Activated T-helper 1 cell treated with anti-CD3 and anti-CD28 coated beads, Interleukin-12 subunit alpha, Interleukin-12 subunit beta, Interleukin-2, Interleukin-4 antibody, amounts not matched to agents 30 ng/mL and 10 ng/mL and 1 ng/mL, durations not matched to agents 14 hours and 24 hours and 36 hours (primary cell): ENCODE data around the gene RABGAP1. TPM values are rescaled to one million over a fixed set of nuclear protein-coding genes. Genes with fewer than 3 reads are reported as not detected.

Experiments
- DNase-seq: peaks from one replicate; pipeline ENCODE4 v3.0.0; 2021; ENCODE audit warnings: low spot score
- H3K27ac Mint-ChIP-seq: one replicate; pipeline ENCODE4 v1.8.0; 2021; ENCODE audit warnings: mild to moderate bottlenecking, mixed read lengths
- H3K27me3 Mint-ChIP-seq: one replicate; pipeline ENCODE4 v1.8.0; 2022; ENCODE audit warnings: mild to moderate bottlenecking, moderate library complexity, mixed read lengths; ENCODE audit not compliant: insufficient read depth
- H3K36me3 Mint-ChIP-seq: one replicate; pipeline ENCODE4 v1.8.0; 2021; ENCODE audit warnings: low read depth, mixed read lengths
- H3K4me1 Mint-ChIP-seq: one replicate; pipeline ENCODE4 v1.8.0; 2021; ENCODE audit warnings: low read depth, mixed read lengths
- H3K4me3 Mint-ChIP-seq: one replicate; pipeline ENCODE4 v1.8.0; 2021; ENCODE audit warnings: mild to moderate bottlenecking, moderate library complexity, mixed read lengths
- H3K9me3 Mint-ChIP-seq: one replicate; pipeline ENCODE4 v1.8.0; 2021; ENCODE audit warnings: mixed read lengths
- intact Hi-C: fragments of 100-400 bp; cut with micrococcal nuclease; formaldehyde crosslinking; loops from one replicate; pipeline ENCODE4 v1.15.1; 2024
- total RNA-seq: library from RNA; stranded (reverse); gene quantifications from 2 replicates; pipeline ENCODE4 v1.2.3, GENCODE V29; 2022

RABGAP1 gene
- total RNA-seq, 1 donor from 2014 or later = 30.2 TPM

DNA sequence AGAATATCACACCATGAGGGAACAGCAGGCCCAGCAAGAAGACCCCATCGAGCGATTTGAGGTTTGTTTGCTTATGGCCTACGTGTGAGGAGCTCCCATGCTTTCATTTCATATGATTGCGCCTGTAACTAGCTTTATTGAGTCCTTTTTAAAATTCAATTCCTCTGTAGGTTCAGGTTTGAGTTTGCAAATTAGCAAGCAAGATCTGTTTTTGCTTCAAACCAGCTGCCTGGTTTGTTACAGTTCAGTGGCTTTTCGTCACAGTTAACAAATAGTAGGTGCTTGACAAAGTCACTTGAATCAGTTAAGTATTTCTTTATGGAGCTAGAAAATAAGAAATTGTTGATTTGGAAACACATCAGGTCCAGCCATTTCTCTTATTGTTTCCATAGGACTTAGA lies 149.0 kb downstream of the RABGAP1 start:
- intact Hi-C loops = no loop called here
- Mint-ChIP-seq H3K4me3 (no peak overlapping the region), H3K4me1 (no peaks in the 10 kb centered on the region), H3K9me3 (no peaks in the 10 kb centered on the region), H3K36me3 (peaks cover 32% of the 10 kb centered on the region), H3K27me3 (no peaks in the 10 kb centered on the region), H3K27ac (no peak overlapping the region)
- no peak for DNase-seq

DNA sequence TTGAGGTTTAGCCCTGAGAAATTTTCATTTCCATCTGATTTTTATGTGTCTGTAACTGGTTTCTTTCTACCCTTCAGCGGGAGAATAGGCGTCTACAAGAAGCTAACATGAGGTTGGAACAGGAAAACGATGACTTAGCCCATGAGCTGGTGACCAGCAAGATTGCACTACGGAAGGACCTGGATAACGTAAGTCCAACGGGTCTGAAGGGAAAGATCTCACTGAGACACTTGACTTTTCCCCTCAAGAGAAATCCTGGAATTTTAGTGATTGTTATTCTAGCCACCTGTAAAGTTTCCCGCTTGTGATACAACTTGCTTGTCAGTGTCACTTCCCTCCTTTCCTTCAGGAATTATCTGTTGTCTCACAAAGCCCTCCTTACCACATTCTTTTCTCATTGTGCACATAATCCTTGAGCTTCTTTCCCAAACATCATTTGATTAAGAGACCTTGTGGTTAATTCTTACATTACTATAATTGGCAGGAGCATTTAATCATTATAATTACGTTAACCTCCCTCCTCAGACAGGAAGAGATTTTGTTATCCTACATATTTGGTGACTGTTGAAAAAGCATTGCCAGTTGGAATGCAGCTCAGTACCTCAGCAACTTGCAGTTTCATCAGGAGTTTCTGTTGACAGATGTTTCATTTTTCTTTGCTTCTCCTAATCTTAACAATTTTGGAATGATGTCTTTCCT lies 149.5 kb downstream of the RABGAP1 start:
- H3K4me1 Mint-ChIP-seq = no peaks in the 10 kb centered on the region
- no peaks in the 10 kb centered on the region for H3K9me3 Mint-ChIP-seq
- H3K27ac Mint-ChIP-seq = no peak overlapping the region
- intact Hi-C loops = no loop called here
- H3K36me3 Mint-ChIP-seq = peaks cover 30% of the 10 kb centered on the region
- no peak overlapping the region for H3K4me3 Mint-ChIP-seq
- H3K27me3 Mint-ChIP-seq = no peaks in the 10 kb centered on the region
- DNase-seq = no peak

DNA sequence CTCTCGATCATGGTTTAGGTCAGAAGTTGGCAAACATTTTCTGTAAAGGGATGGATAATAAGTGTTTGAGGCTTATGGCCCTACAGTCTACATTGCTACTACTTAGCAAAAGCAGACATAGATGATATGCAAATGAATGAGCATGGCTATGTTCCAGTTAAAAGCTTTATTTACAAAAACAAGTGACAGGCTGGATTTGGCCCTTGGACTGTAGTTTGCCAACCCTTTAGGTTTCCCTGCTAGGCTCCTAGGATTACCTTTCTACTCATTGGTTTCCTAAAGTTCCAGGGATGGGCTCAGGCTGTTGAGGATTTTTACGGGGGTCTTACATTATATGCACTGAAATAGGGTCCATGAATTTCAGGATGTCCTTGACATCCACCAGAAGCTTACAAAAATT lies 150.1 kb downstream of the RABGAP1 start:
- no peaks in the 10 kb centered on the region for H3K27me3 Mint-ChIP-seq
- H3K4me1 Mint-ChIP-seq = no peaks in the 10 kb centered on the region
- no peak for DNase-seq
- H3K4me3 Mint-ChIP-seq = no peak overlapping the region
- no peaks in the 10 kb centered on the region for H3K9me3 Mint-ChIP-seq
- no peak overlapping the region for H3K27ac Mint-ChIP-seq
- intact Hi-C loops = no loop called here
- peaks cover 29% of the 10 kb centered on the region for H3K36me3 Mint-ChIP-seq

DNA sequence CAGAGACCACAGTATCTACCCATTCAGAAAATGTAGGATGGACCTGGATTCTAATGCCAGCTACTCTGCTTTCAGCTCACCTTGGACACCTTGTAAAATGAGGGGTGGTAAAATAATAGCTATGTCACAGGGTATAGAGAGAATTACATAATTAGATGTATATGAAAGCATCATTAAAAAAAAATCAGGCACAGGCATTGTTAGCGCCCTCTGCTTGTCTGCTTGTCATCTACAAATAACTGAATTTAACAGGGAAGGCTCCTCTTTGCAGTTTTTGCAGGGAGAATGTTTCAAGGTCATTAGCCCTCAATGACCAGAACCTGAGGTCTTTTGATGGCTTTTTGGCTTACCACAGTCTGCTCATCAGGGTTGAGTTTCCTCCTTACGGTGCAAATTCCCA lies 150.6 kb downstream of the RABGAP1 start:
- no peaks in the 10 kb centered on the region for H3K4me1 Mint-ChIP-seq
- no peaks in the 10 kb centered on the region for H3K9me3 Mint-ChIP-seq
- no peak for DNase-seq
- peaks cover 27% of the 10 kb centered on the region for H3K36me3 Mint-ChIP-seq
- H3K27ac Mint-ChIP-seq = no peak overlapping the region
- H3K4me3 Mint-ChIP-seq = no peak overlapping the region
- H3K27me3 Mint-ChIP-seq = no peaks in the 10 kb centered on the region
- intact Hi-C loops = no loop called here

DNA sequence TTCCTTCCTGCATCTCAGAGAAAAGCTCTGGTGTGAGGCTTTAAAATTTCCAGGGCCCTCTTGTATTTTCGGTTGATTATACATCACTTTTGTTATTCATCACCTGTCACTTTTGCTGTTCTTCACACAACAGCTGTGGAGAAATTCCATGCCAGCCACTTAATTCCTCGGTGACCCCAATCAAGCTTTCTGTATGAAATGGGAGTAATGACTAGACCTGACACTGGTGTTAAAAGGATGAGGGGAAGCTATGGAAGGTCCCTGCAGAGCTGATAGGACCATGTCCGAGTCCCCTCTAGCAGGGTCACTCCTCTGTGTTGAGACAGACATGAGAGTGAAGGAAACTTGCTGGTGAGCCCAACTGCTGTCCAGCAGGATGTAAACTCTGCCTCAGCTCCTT lies 152.3 kb downstream of the RABGAP1 start:
- Mint-ChIP-seq H3K9me3 (no peaks in the 10 kb centered on the region), H3K27ac (no peak overlapping the region), H3K36me3 (peaks cover 27% of the 10 kb centered on the region), H3K4me3 (no peak overlapping the region), H3K27me3 (no peaks in the 10 kb centered on the region), H3K4me1 (no peaks in the 10 kb centered on the region)
- intact Hi-C loops = no loop called here
- no peak for DNase-seq

DNA sequence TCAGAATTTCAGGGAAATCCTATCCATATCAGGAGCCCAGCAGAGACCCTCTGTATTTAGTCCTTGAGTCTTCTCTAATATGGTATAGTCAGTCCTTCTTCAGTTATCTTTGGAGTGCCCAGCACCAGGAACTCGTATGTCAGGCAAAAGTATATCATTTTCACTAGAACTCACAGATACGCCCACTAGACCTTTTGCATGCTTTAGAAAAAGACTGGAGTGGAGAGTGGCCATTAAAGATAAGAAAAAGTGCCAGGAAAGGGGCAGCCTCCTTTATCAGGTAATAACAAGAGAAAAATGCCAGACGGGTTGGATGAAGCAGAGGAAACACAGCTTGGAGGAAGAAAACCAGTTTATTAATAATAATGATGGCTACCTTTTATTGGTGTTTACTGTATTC lies 156.2 kb downstream of the RABGAP1 start:
- Mint-ChIP-seq H3K36me3 (peaks cover 24% of the 10 kb centered on the region), H3K4me1 (no peaks in the 10 kb centered on the region), H3K9me3 (no peaks in the 10 kb centered on the region), H3K27me3 (no peaks in the 10 kb centered on the region), H3K27ac (no peak overlapping the region), H3K4me3 (no peak overlapping the region)
- intact Hi-C loops = no loop called here
- no peak for DNase-seq

DNA sequence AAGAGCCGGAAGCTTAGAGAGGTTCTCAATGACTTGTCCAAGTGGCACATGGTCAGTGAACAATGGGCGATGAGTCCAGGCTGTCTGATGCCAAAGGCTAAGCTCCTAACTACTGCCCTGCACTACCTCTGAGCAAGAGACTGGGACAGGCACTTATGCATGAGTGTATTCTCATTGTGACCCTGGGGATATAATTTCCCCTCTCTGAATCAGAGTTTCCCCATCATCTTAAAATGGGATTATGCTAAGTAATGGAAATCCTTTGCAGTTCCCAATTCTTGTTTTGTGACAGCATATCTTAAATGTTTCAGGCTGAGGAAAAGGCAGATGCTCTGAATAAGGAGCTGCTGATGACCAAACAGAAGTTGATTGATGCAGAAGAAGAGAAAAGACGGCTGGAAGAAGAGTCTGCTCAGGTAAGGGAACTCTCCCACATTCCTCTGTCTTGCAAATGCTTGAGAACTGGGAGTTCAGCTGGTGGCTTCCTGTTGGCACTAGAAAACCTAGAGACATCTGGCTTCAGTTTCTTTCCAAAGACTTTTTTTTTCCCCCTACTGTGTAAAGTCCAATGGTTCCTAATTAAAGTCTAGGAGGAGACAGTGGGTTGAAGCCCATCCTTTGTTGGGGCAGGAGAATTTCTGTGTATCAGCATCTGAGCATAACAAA lies 156.7 kb downstream of the RABGAP1 start:
- Mint-ChIP-seq H3K9me3 (no peaks in the 10 kb centered on the region), H3K27ac (no peak overlapping the region), H3K27me3 (no peaks in the 10 kb centered on the region), H3K4me3 (no peak overlapping the region), H3K36me3 (peaks cover 20% of the 10 kb centered on the region), H3K4me1 (no peaks in the 10 kb centered on the region)
- DNase-seq = no peak
- intact Hi-C loops = no loop called here

DNA sequence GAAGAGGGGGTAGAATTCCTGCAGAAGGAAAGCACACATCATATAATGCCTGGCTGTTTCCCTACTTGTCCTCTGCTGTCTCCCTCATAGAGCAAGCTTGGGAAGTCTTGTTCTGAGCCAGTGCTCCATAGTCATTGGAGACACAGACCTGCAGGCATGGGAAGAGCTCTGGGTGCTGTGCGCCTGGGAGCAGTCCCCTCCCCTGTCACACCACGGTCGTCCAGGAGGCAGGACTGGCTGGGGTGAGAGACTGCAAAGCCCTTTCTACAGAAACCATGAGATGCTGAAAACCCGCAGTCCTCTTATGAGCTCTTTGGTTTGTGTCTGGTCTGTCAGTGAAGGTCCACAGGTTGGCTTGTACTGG lies 157.3 kb downstream of the RABGAP1 start:
- peaks cover 16% of the 10 kb centered on the region for H3K36me3 Mint-ChIP-seq

DNA sequence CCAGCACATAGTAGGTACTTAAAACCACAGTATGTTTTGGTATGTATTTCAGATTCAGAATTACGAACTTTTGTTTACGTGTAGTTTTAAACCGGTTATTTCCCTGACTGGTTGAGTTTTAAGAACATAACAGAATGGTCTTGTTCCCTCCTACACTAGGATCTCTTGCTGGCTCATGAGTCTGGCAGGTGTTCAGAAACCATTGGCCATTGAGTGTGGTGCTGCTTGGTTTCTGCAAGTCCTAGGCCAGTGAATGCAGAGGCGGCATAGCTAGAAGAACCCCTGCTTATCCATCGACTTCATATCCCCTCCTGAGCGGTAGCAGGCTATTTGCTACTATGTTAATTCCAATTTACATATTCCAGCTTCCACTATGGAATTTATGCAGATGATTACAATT lies 158.2 kb downstream of the RABGAP1 start:
- Mint-ChIP-seq H3K4me1 (no peaks in the 10 kb centered on the region), H3K27me3 (no peaks in the 10 kb centered on the region), H3K4me3 (no peak overlapping the region), H3K36me3 (peaks cover 10% of the 10 kb centered on the region), H3K27ac (no peak overlapping the region), H3K9me3 (no peaks in the 10 kb centered on the region)
- DNase-seq = no peak
- intact Hi-C loops = no loop called here

More for the DNA sequence above, 157.3 kb downstream of the RABGAP1 start:
- Mint-ChIP-seq H3K9me3 (no peaks in the 10 kb centered on the region), H3K4me1 (no peaks in the 10 kb centered on the region), H3K4me3 (no peak overlapping the region), H3K27me3 (no peaks in the 10 kb centered on the region), H3K27ac (no peak overlapping the region)
- DNase-seq = no peak
- intact Hi-C loops = no loop called here

DNA sequence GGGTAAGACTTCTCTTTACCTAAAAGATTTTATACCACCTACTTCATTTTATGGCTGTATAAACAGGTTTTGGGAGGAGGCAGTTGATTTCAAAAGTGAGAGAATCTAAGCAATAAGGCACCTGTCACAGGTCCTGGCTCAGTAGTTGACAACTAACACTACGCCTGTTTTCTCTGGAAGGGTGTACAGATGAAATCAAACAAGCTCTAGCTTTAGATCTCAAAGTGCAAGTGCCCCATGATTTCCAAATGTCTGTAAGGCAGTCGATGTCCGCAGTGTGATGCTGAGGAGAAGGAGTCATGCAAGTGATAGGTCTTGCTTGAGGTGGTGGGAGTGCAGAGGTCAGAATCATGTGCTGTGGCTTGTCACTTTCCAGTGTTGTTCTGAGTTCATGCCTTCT lies 158.7 kb downstream of the RABGAP1 start:
- Mint-ChIP-seq H3K4me3 (no peak overlapping the region), H3K27ac (no peak overlapping the region), H3K9me3 (no peaks in the 10 kb centered on the region), H3K4me1 (no peaks in the 10 kb centered on the region), H3K36me3 (peaks cover 10% of the 10 kb centered on the region), H3K27me3 (no peaks in the 10 kb centered on the region)
- DNase-seq = no peak
- intact Hi-C loops = no loop called here

DNA sequence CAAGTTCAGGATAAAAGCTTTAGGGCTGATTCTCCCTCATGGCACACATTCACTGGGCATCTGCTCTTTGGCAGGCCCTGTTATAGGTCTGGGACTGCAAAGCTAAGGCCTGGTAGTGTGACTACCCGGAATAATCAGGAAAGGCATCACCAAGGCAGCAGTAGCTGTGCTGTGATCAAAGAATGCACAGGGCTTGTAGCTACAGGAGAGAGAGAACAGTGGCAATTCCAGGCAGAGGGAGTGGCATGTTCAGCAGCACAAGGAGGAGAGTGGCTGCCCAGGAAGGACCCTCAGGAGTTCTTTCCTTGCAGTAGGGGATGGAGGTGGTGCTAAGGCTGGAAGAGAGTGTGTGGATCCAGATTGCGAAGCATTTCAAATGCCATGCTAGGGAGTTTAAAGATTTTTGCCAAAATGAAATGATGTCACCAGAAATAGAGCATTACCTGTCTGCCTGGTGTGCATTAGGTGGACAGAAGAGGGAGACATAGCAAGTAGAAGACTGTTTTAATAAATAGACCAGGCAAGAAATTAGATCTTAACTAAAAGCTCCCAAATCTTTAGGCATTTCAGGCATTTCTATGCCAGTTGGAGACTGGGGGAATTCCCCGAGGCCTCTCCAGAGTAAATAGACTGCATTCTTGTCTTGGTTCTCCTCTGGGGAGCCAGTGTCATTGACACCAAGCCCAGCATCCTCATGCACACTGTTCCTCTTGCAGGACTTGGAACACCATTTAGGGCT lies 161.7 kb downstream of the RABGAP1 start:
- DNase-seq = no peak
- intact Hi-C loops = no loop called here
- Mint-ChIP-seq H3K27me3 (no peaks in the 10 kb centered on the region), H3K9me3 (no peaks in the 10 kb centered on the region), H3K36me3 (peaks cover 13% of the 10 kb centered on the region), H3K4me1 (no peaks in the 10 kb centered on the region), H3K27ac (no peak overlapping the region), H3K4me3 (no peak overlapping the region)

DNA sequence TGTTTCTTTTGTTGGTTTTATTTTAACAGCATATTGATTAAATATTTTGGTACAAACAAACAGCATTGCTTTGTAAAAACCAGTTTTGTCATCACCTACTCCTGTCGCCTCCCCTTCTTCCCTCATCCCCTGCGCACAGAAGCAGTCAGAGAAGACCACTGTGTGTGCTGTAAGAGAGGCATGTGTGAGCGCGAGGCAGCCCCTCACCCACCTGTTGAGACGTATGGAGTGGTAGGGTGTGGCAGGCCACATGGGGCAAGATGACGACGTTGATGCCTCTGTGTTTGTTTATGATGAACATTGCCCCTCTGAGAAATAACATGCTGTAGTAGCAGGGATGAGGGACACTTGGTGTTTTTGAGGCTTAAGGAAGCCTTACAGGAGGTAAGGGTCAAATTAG lies 164.0 kb downstream of the RABGAP1 start:
- no peak overlapping the region for H3K4me3 Mint-ChIP-seq
- H3K9me3 Mint-ChIP-seq = no peaks in the 10 kb centered on the region
- no peak for DNase-seq
- intact Hi-C loops = no loop called here
- H3K4me1 Mint-ChIP-seq = no peaks in the 10 kb centered on the region
- H3K27me3 Mint-ChIP-seq = no peaks in the 10 kb centered on the region
- H3K27ac Mint-ChIP-seq = no peak overlapping the region
- peaks cover 3% of the 10 kb centered on the region for H3K36me3 Mint-ChIP-seq

DNA sequence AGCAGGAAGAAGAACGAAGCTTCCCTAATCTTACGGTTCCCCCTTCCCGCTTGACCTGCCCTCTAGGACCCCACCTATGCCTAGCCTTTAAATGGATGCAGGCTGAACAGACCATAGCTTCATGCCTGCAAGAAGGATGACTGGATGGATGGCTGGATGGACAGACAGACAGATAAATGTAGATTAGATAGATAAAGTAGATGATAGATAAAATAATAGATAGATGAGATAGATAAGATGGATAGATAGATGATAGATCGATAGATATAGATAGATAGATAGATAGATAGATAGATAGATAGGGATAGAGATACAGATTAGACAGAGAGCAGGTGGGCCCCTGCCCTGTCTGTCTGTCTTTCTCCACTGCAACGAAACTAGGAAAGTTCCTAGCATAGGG lies 164.7 kb downstream of the RABGAP1 start:
- intact Hi-C loops = no loop called here
- H3K4me1 Mint-ChIP-seq = no peaks in the 10 kb centered on the region
- peaks cover 3% of the 10 kb centered on the region for H3K36me3 Mint-ChIP-seq
- H3K27ac Mint-ChIP-seq = no peak overlapping the region
- H3K4me3 Mint-ChIP-seq = no peak overlapping the region
- no peaks in the 10 kb centered on the region for H3K27me3 Mint-ChIP-seq
- H3K9me3 Mint-ChIP-seq = no peaks in the 10 kb centered on the region
- no peak for DNase-seq
